ENCODE data around the gene VASP. TPM values are rescaled to one million over a fixed set of nuclear protein-coding genes. Genes with fewer than 3 reads are reported as not detected.

The VASP gene
- total and polyA plus RNA-seq, 9 of the 15 experiments (the other 6 are each of a cell fraction or from before 2014, with no cell fraction given): 16.7 to 261 (median 112) TPM

- TF ChIP-seq, protein P1, sequence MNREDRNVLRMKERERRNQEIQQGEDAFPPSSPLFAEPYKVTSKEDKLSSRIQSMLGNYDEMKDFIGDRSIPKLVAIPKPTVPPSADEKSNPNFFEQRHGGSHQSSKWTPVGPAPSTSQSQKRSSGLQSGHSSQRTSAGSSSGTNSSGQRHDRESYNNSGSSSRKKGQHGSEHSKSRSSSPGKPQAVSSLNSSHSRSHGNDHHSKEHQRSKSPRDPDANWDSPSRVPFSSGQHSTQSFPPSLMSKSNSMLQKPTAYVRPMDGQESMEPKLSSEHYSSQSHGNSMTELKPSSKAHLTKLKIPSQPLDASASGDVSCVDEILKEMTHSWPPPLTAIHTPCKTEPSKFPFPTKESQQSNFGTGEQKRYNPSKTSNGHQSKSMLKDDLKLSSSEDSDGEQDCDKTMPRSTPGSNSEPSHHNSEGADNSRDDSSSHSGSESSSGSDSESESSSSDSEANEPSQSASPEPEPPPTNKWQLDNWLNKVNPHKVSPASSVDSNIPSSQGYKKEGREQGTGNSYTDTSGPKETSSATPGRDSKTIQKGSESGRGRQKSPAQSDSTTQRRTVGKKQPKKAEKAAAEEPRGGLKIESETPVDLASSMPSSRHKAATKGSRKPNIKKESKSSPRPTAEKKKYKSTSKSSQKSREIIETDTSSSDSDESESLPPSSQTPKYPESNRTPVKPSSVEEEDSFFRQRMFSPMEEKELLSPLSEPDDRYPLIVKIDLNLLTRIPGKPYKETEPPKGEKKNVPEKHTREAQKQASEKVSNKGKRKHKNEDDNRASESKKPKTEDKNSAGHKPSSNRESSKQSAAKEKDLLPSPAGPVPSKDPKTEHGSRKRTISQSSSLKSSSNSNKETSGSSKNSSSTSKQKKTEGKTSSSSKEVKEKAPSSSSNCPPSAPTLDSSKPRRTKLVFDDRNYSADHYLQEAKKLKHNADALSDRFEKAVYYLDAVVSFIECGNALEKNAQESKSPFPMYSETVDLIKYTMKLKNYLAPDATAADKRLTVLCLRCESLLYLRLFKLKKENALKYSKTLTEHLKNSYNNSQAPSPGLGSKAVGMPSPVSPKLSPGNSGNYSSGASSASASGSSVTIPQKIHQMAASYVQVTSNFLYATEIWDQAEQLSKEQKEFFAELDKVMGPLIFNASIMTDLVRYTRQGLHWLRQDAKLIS (CRISPR knock-in tag; IDR thresholded peaks at IDR 0.05): no peak
- TF ChIP-seq NEUROD1 (IDR thresholded peaks at IDR 0.05; ENCODE audit: borderline replicate concordance, low read depth, low read length, partially characterized antibody) (peak; percentile 5), ZNF354B (CRISPR knock-in tag; IDR thresholded peaks at IDR 0.05) (no peak), POLR2G (IDR thresholded peaks at IDR 0.05; ENCODE audit: low read depth, low read length) (0 out of 2 replicates have a peak, but pooled peaks have one; percentile 7), KDM5B (IDR thresholded peaks at IDR 0.05; ENCODE audit: insufficient replicate concordance, low read depth, low read length) (peak; percentile 92), KDM1A (IDR thresholded peaks at IDR 0.05) (no peak), ZNF511 (CRISPR knock-in tag; IDR thresholded peaks at IDR 0.05) (0 out of 2 replicates have a peak, but pooled peaks have one; percentile 37), SP1 (CRISPR knock-in tag; IDR thresholded peaks at IDR 0.05) (no peak), ZNF764 (CRISPR knock-in tag; IDR thresholded peaks at IDR 0.05; ENCODE audit: low read depth) (no peak), ZBTB7A (IDR thresholded peaks at IDR 0.05; ENCODE audit: borderline replicate concordance, control insufficient read depth, low read depth, low read length) (peak; percentile 84), PURB (CRISPR knock-in tag; IDR thresholded peaks at IDR 0.05; ENCODE audit: low read depth) (no peak), CREM (IDR thresholded peaks at IDR 0.05; ENCODE audit: low read depth) (peak; percentile 18; the same call in 1 of the 2 replicates), GATA2 (CRISPR knock-in tag; IDR thresholded peaks at IDR 0.05) (no peak), FOXA3 (CRISPR knock-in tag; conservative IDR thresholded peaks at IDR 0.05 in 1 of 2, IDR thresholded peaks at IDR 0.05 in 1 of 2) (no peak)
Observed at GRCh38 chr19:45469945-45470761, 37.1 kb upstream of the VASP start (continued).

All from K562 (cell line).